ENCODE results near the gene LZTR1.

DNA sequence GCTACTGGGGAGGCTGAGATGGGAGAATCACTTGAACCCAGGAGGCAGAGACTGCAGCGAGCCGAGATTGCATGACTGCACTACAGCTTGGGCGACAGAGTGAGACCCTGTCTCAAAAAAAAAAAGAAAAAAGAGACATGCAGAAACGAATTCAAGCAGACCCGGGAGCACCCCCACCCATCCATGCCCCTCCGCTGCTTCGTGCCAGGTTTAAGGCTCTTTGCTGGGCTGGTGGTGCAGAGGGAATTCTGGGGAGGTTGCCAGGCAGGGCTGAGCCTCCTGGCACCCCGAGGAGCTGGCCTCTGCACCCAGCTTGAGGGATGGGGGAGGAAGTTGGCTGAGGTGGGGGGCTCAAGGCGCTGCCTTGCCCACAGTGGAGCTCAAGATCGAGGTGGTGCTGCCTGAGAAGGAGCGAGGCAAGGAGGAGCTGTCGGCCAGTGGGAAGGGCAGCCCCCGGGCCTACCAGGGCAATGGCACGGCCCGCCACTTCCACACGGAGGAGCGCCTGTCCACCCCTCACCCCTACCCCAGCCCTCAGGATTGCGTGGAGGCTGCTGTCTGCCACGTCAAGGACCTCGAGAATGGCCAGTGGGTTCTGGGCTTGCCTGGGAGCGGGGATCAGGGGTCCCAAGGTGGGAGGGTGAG lies 9.0 kb upstream of the LZTR1 start:
- TF ChIP-seq, protein P1, sequence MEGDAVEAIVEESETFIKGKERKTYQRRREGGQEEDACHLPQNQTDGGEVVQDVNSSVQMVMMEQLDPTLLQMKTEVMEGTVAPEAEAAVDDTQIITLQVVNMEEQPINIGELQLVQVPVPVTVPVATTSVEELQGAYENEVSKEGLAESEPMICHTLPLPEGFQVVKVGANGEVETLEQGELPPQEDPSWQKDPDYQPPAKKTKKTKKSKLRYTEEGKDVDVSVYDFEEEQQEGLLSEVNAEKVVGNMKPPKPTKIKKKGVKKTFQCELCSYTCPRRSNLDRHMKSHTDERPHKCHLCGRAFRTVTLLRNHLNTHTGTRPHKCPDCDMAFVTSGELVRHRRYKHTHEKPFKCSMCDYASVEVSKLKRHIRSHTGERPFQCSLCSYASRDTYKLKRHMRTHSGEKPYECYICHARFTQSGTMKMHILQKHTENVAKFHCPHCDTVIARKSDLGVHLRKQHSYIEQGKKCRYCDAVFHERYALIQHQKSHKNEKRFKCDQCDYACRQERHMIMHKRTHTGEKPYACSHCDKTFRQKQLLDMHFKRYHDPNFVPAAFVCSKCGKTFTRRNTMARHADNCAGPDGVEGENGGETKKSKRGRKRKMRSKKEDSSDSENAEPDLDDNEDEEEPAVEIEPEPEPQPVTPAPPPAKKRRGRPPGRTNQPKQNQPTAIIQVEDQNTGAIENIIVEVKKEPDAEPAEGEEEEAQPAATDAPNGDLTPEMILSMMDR (IDR thresholded peaks at IDR 0.05 in 8 of 11, conservative IDR thresholded peaks at IDR 0.05 in 3 of 11): no peak
- TF ChIP-seq POLR2AphosphoS5 (IDR thresholded peaks at IDR 0.05) (no peak), POLR2A (IDR thresholded peaks at IDR 0.05) (no peak)

Measured in spleen (tissue), 7 donors.